Adrenal gland (tissue), 5 donors: Measurements from ENCODE around the gene CCDC175.
A peak's percentile ranks its signal among the peaks of the same experiment; 100 is the strongest.

Experiments
- POLR2A ChIP-seq, 2 donors: fragments of 450-650 bp; IDR thresholded peaks; one replicate each; pipeline ENCODE4 v1.6.1; 2017; ENCODE audit warnings: antibody characterized with exemption in 2 of 2, mild to moderate bottlenecking in 2 of 2, moderate library complexity in 1 of 2
- TF ChIP-seq, protein P1 (sequence below), 6 experiments: fragments of 450-650 bp in 4 of 6; fragments of 200-600 bp in 2 of 6; sonication (generic) in 1 of 6; IDR thresholded peaks; 1 replicate in 5 of 6; 2 replicates in 1 of 6; pipeline versions ENCODE4 v1.5.1 to v1.8.0; 2016 to 2021; ENCODE audit warnings: antibody characterized with exemption in 6 of 6, mild to moderate bottlenecking in 2 of 6, moderate library complexity in 1 of 6
- donor health status: DM: no; HTN: no; CAD: no.

DNA sequence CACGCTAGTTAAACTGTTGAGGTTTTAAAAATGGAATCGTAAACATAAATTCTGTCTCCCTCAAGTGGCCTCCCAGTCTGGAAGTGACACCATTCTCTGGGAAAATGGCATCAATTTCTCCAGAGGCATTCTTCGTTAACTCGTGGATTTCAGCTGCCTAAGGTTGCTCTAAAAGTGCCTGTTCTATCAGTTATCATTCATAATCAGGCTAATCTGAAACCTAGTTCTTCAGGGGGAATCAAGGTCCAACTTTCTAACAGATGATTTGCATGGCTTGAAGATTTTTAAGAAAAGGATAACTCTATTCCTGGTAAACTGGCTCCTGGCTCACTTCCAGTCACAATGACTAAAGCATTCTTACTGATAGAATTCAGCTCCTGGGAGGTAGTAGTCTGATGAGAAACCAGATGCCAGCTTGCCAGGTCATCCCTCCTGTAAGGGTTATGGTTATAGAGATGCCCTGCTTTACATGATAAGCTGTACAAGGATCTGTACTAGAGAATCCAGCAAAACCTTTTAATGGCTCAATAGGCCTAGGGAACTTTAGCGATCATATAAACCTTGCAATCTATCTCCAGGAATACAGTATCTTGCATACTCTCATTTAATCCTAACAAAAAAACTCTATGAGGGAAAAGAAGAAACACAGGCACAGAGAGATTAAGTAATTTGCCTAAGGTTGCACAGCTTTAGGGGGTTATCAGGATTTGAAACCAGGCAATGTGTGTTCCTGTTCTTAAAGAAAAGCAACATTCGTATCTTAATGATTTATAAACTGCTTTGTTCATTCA is 93.9 kb downstream of the CCDC175 start:
- TF ChIP-seq, protein P1, sequence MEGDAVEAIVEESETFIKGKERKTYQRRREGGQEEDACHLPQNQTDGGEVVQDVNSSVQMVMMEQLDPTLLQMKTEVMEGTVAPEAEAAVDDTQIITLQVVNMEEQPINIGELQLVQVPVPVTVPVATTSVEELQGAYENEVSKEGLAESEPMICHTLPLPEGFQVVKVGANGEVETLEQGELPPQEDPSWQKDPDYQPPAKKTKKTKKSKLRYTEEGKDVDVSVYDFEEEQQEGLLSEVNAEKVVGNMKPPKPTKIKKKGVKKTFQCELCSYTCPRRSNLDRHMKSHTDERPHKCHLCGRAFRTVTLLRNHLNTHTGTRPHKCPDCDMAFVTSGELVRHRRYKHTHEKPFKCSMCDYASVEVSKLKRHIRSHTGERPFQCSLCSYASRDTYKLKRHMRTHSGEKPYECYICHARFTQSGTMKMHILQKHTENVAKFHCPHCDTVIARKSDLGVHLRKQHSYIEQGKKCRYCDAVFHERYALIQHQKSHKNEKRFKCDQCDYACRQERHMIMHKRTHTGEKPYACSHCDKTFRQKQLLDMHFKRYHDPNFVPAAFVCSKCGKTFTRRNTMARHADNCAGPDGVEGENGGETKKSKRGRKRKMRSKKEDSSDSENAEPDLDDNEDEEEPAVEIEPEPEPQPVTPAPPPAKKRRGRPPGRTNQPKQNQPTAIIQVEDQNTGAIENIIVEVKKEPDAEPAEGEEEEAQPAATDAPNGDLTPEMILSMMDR (IDR thresholded peaks at IDR 0.05) = no peak
- TF ChIP-seq POLR2A (IDR thresholded peaks at IDR 0.05) = peak in 1 of 2 donors; percentile 6
